ENCODE measurements around the gene MAPKBP1.

MAPKBP1 gene

GRCh38 chr15:41774882-41775417 is 666 bp downstream of the MAPKBP1 start:
- DNase-seq, result no peak
- Histone ChIP-seq H3K4me1 (peaks cover 12% of the 10 kb centered on the region), H3K27me3 (no peaks in the 10 kb centered on the region), H3K9me3 (no peaks in the 10 kb centered on the region), H3K4me3 (ENCODE audit: low read depth, low read length) (peak overlapping the region; percentile 84), H3K36me3 (no peaks in the 10 kb centered on the region)
- TF ChIP-seq CTCF (IDR thresholded peaks at IDR 0.05; ENCODE audit: low read depth, low read length), result no peak

- peaks cover 12% of the 10 kb centered on the region for H3K4me1 ChIP-seq
- DNase-seq, result no peak
- H3K9me3 ChIP-seq, result no peaks in the 10 kb centered on the region
- no peaks in the 10 kb centered on the region for H3K36me3 ChIP-seq
- no peak for TF ChIP-seq CTCF (IDR thresholded peaks at IDR 0.05; ENCODE audit: low read depth, low read length)
- H3K27me3 ChIP-seq, result no peaks in the 10 kb centered on the region
- H3K4me3 ChIP-seq (ENCODE audit: low read depth, low read length), result peak overlapping the region; percentile 84
These were observed 1.4 kb downstream of the MAPKBP1 start for GRCh38 chr15:41775651-41776050.

GRCh38 chr15:41777421-41777973 is 3.2 kb downstream of the MAPKBP1 start:
- H3K36me3 ChIP-seq, result no peaks in the 10 kb centered on the region
- H3K4me1 ChIP-seq, result peaks cover 12% of the 10 kb centered on the region
- no peaks in the 10 kb centered on the region for H3K27me3 ChIP-seq
- TF ChIP-seq CTCF (IDR thresholded peaks at IDR 0.05; ENCODE audit: low read depth, low read length), result no peak
- DNase-seq, result no peak
- no peak overlapping the region for H3K4me3 ChIP-seq (ENCODE audit: low read depth, low read length)
- H3K9me3 ChIP-seq, result no peaks in the 10 kb centered on the region

- H3K9me3 ChIP-seq, result no peaks in the 10 kb centered on the region
- H3K4me1 ChIP-seq, result peaks cover 12% of the 10 kb centered on the region
- no peak for DNase-seq
- H3K4me3 ChIP-seq (ENCODE audit: low read depth, low read length), result no peak overlapping the region
- TF ChIP-seq CTCF (IDR thresholded peaks at IDR 0.05; ENCODE audit: low read depth, low read length), result no peak
- no peaks in the 10 kb centered on the region for H3K36me3 ChIP-seq
- no peaks in the 10 kb centered on the region for H3K27me3 ChIP-seq
These were observed 4.2 kb downstream of the MAPKBP1 start for GRCh38 chr15:41778521-41778920.

GRCh38 chr15:41779662-41780157 is 5.4 kb downstream of the MAPKBP1 start:
- Histone ChIP-seq H3K4me3 (ENCODE audit: low read depth, low read length) (no peak overlapping the region), H3K4me1 (peaks cover 12% of the 10 kb centered on the region), H3K27me3 (no peaks in the 10 kb centered on the region), H3K9me3 (no peaks in the 10 kb centered on the region), H3K36me3 (no peaks in the 10 kb centered on the region)
- no peak for DNase-seq
- TF ChIP-seq CTCF (IDR thresholded peaks at IDR 0.05; ENCODE audit: low read depth, low read length), result no peak

GRCh38 chr15:41780266-41780665 is 6.0 kb downstream of the MAPKBP1 start:
- no peak for TF ChIP-seq CTCF (IDR thresholded peaks at IDR 0.05; ENCODE audit: low read depth, low read length)
- no peaks in the 10 kb centered on the region for H3K36me3 ChIP-seq
- no peaks in the 10 kb centered on the region for H3K9me3 ChIP-seq
- no peak overlapping the region for H3K4me3 ChIP-seq (ENCODE audit: low read depth, low read length)
- DNase-seq, result no peak
- H3K4me1 ChIP-seq, result peaks cover 10% of the 10 kb centered on the region
- H3K27me3 ChIP-seq, result no peaks in the 10 kb centered on the region

All from BE2C (cell line).